Measurements from ENCODE around the gene PKNOX2. TPM values are rescaled to one million over a fixed set of nuclear protein-coding genes. Genes with fewer than 3 reads are reported as not detected.

The PKNOX2 gene
- total and polyA plus RNA-seq, 2 of the 4 experiments (the other 2 are of a cell fraction), result 0.72 to 2.3 TPM

- TF ChIP-seq NFE2L2 (IDR thresholded peaks at IDR 0.05; ENCODE audit: low read depth, low read length) (no peak), CHD1 (IDR thresholded peaks at IDR 0.05; ENCODE audit: low read depth, low read length) (no peak), RFX5 (IDR thresholded peaks at IDR 0.05; ENCODE audit: low read depth, low read length) (no peak), FOS (IDR thresholded peaks at IDR 0.05; ENCODE audit: low read depth, low read length) (no peak), RAD21 (IDR thresholded peaks at IDR 0.05; ENCODE audit: low read length) (no peak), BHLHE40 (IDR thresholded peaks at IDR 0.05; ENCODE audit: low read depth, low read length) (no peak), POLR2A (IDR thresholded peaks at IDR 0.05; ENCODE audit: low read depth, low read length) (no peak), RCOR1 (IDR thresholded peaks at IDR 0.05; ENCODE audit: insufficient replicate concordance, low read length) (no peak), MAFK (IDR thresholded peaks at IDR 0.05; ENCODE audit: low read depth, low read length) (no peak), MAZ (IDR thresholded peaks at IDR 0.05; ENCODE audit: borderline replicate concordance, low read depth, low read length) (no peak), CEBPB (IDR thresholded peaks at IDR 0.05; ENCODE audit: low read depth, low read length) (no peak), SMC3 (IDR thresholded peaks at IDR 0.05; ENCODE audit: low read depth, low read length) (no peak), MXI1 (IDR thresholded peaks at IDR 0.05; ENCODE audit: borderline replicate concordance, low read depth, low read length) (no peak)
- TF ChIP-seq, protein P1, sequence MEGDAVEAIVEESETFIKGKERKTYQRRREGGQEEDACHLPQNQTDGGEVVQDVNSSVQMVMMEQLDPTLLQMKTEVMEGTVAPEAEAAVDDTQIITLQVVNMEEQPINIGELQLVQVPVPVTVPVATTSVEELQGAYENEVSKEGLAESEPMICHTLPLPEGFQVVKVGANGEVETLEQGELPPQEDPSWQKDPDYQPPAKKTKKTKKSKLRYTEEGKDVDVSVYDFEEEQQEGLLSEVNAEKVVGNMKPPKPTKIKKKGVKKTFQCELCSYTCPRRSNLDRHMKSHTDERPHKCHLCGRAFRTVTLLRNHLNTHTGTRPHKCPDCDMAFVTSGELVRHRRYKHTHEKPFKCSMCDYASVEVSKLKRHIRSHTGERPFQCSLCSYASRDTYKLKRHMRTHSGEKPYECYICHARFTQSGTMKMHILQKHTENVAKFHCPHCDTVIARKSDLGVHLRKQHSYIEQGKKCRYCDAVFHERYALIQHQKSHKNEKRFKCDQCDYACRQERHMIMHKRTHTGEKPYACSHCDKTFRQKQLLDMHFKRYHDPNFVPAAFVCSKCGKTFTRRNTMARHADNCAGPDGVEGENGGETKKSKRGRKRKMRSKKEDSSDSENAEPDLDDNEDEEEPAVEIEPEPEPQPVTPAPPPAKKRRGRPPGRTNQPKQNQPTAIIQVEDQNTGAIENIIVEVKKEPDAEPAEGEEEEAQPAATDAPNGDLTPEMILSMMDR (conservative IDR thresholded peaks at IDR 0.05; ENCODE audit: low read depth, low read length), result no peak
- TF ChIP-seq, protein P2, sequence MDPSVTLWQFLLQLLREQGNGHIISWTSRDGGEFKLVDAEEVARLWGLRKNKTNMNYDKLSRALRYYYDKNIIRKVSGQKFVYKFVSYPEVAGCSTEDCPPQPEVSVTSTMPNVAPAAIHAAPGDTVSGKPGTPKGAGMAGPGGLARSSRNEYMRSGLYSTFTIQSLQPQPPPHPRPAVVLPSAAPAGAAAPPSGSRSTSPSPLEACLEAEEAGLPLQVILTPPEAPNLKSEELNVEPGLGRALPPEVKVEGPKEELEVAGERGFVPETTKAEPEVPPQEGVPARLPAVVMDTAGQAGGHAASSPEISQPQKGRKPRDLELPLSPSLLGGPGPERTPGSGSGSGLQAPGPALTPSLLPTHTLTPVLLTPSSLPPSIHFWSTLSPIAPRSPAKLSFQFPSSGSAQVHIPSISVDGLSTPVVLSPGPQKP (IDR thresholded peaks at IDR 0.05; ENCODE audit: borderline replicate concordance, low read depth, low read length), result no peak
- TF ChIP-seq, protein P3, sequence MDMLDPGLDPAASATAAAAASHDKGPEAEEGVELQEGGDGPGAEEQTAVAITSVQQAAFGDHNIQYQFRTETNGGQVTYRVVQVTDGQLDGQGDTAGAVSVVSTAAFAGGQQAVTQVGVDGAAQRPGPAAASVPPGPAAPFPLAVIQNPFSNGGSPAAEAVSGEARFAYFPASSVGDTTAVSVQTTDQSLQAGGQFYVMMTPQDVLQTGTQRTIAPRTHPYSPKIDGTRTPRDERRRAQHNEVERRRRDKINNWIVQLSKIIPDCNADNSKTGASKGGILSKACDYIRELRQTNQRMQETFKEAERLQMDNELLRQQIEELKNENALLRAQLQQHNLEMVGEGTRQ (IDR thresholded peaks at IDR 0.05; ENCODE audit: low read depth, low read length), result no peak
- no peak overlapping the region for H2AK5ac ChIP-seq (ENCODE audit: low read depth, low read length)
- H3K36me3 ChIP-seq (ENCODE audit: control insufficient read depth, insufficient read depth, low read length), result no peaks in the 10 kb centered on the region
- H3K56ac ChIP-seq (ENCODE audit: extremely low read depth, insufficient read depth, low read length), result no peak overlapping the region
- in situ Hi-C loops (cut with MboI; ENCODE audit: low sequenced_read_pairs), result no loop called here
- no peak overlapping the region for H3K4me2 ChIP-seq (ENCODE audit: low read depth, low read length)
- no peaks in the 10 kb centered on the region for H4K20me1 ChIP-seq (ENCODE audit: insufficient read depth, low read length)
- CTCF ChIA-PET, result no interaction called here
- H4K91ac ChIP-seq (ENCODE audit: insufficient read depth, low read depth, low read length), result no peak overlapping the region
- no peak overlapping the region for H2BK20ac ChIP-seq (ENCODE audit: low read depth, low read length)
- DNase-seq, result no peak
- H3K9ac ChIP-seq (ENCODE audit: low read depth, low read length), result no peak overlapping the region
- no peak for ATAC-seq (ENCODE audit: low read depth)
- H2BK120ac ChIP-seq (ENCODE audit: low read depth, low read length), result no peak overlapping the region
- H3K4me1 ChIP-seq (ENCODE audit: control insufficient read depth, insufficient read depth, low read length), result no peaks in the 10 kb centered on the region; the same call in 1 of the 2 replicates
- H2BK15ac ChIP-seq (ENCODE audit: low read depth, low read length), result no peak overlapping the region
- no peak overlapping the region for H2AFZ ChIP-seq (replicated peaks; ENCODE audit: low read length, poor library complexity)
- POLR2A ChIA-PET (ENCODE audit: unreplicated experiment), result no interaction called here
- H3K79me1 ChIP-seq (ENCODE audit: low read depth in 1 of 2, low read length in 2 of 2), result no peaks in the 10 kb centered on the region
- BruUV-seq (replicated peaks), result no TSS peak
- H3K23ac ChIP-seq (ENCODE audit: low read depth, low read length), result no peak overlapping the region
- no peak overlapping the region for H2BK5ac ChIP-seq (ENCODE audit: low read depth, low read length, poor library complexity, severe bottlenecking)
- no peak overlapping the region for H2AK9ac ChIP-seq (replicated peaks; ENCODE audit: low read depth, low read length, poor library complexity)
- H3K18ac ChIP-seq (ENCODE audit: low read depth, low read length), result no peak overlapping the region
- H3K27ac ChIP-seq (ENCODE audit: insufficient read depth, low read length), result no peak overlapping the region
- WGBS, 2 experiments (ENCODE audit: extremely low coverage in 2 of 2, insufficient read length in 1 of 2), result 90% methylated on average over 2 of the region's 8 CpGs; no CpG with 5 or more reads in 1 of the 2 experiments
- intact Hi-C loops (cut with micrococcal nuclease), result no loop called here
- H3K4me3 ChIP-seq (ENCODE audit: insufficient read depth, low read depth, low read length), result no peak overlapping the region
- no peak overlapping the region for H4K8ac ChIP-seq (ENCODE audit: low read depth in 2 of 2, low read length in 2 of 2)
- no peaks in the 10 kb centered on the region for H3K9me3 ChIP-seq (ENCODE audit: control insufficient read depth, insufficient read depth, low read length)
- no peak overlapping the region for H3K14ac ChIP-seq (replicated peaks; ENCODE audit: low read depth, low read length)
- no peak overlapping the region for H3K4ac ChIP-seq (ENCODE audit: low read depth, low read length)
- H3K9me1 ChIP-seq (ENCODE audit: insufficient read depth, low read length), result 0 out of 2 replicates have a peak, but pooled peaks cover 4% of the 10 kb centered on the region
- dilution Hi-C loops (cut with HindIII; ENCODE audit: low sequenced_read_pairs, unreplicated experiment), result no loop called here
- H4K5ac ChIP-seq (ENCODE audit: low read depth, low read length), result no peak overlapping the region
- peaks cover 7% of the 10 kb centered on the region for H3K27me3 ChIP-seq (ENCODE audit: control insufficient read depth, insufficient read depth, low read length)
Measured at GRCh38 chr11:125286486-125286885, 121.9 kb downstream of the PKNOX2 start.

Data from IMR-90 (cell line).